ENCODE data around the gene SLC7A11.

DNA sequence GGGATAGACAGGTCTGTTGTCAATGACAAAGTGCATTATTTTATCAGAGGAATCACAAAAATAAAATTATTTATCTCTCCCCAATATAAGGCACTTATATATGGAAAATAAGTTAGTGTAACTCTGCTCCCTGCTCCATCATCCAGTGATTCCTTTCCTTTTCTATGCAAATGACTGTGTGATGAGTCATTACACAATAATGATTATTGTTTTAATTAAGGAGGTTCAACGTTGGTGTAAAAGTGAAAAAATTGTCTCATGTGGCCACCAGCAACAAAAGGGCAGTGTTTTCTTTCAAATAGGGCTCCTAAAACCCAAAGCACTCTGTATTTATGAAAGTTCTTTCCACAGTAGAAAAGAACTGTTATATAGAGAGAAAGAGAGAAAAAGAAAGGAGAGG, 16.7 kb downstream of the SLC7A11 start:
- TF ChIP-seq POLR2A (IDR thresholded peaks at IDR 0.05) (no peak), CTCF (IDR thresholded peaks at IDR 0.05) (no peak)
